HG03135 (cell line): ENCODE results near the gene NLK.
A peak's percentile ranks its signal among the peaks of the same experiment; 100 is the strongest.

ENCODE experiments used
- ATAC-seq: cut with Tn5 transposase; IDR thresholded peaks from one replicate; pipeline ENCODE4 v1.9.1; 2021; ENCODE audit warnings: mild to moderate bottlenecking, moderate library complexity; ENCODE audit not compliant: unreplicated experiment

Gene NLK

DNA sequence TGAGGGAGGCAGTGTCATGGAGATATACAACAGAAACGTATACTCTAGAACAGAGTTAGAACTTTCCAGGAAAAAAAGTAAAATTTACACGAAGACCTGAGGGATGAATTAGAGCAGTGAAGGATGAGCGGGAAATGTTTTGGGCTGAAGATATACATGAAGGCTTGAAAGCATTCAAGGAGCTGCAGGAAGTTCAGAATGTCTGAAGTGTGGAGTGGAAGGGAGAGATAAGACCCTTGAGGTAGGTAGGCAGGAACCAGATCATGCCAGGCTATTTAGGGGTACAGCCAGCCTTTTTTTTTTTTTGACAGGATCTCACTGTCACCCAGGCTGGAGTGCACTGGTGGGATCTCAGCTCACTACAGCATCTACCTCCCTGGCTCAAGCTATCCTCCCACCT, 3.2 kb upstream of the NLK start:
- no peak for ATAC-seq

DNA sequence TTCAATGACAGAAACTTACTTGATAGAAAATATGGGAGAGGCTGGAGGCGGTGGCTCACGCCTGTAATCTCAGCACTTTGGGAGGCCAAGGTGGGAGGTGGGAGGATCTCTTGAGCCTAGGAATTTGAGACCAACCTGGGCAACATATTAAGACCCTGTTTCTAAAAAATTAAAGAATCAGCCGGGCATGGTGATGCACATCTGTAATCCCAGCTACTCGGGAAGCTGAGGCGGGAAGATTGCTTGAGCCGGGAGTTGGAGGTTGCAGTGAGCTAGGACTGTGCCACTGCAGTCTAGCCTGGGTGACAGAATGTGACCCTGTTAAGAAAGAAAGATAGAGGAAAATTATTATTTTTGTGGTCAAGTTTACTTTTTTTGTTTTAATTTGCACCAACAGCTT, 2.1 kb upstream of the NLK start:
- ATAC-seq: no peak

DNA sequence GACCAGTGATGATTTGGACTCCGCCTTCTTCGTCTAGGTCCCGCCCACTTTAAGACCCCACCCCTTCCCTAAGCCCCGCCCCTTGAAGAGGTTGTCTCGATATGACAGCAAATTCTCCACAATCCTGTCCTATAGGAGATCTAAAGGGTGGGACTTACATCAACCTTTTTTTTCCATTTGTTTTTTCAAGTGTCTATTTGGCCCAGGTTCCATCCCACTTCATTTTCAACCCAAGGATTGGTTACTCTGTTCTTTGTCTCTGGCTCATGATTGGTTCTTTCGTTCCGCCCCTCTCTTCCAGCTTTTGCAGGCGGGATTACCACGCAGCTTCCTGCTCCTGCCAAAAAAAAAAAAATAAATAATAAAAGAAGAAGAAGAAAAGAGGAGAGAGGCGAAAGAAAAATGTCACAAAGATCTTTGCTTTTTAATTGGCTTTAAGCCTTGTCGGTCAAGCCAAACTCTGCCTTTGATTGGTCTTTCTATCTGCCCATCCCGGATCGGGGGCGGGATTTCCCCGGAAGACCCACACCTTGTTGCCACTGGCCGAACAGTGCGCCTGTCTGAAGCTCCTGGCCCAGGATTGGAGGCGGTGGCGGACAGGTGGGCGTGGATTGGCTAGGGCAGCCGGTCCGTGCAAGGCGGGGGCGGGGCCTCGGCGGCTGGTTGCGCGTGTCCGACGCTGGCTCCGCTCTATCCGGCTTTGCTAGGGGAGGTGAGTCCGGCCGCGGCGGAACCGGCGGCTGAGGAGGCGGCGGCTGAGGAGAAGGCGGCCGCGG, 1.2 kb upstream of the NLK start:
- ATAC-seq: peak; percentile 82

DNA sequence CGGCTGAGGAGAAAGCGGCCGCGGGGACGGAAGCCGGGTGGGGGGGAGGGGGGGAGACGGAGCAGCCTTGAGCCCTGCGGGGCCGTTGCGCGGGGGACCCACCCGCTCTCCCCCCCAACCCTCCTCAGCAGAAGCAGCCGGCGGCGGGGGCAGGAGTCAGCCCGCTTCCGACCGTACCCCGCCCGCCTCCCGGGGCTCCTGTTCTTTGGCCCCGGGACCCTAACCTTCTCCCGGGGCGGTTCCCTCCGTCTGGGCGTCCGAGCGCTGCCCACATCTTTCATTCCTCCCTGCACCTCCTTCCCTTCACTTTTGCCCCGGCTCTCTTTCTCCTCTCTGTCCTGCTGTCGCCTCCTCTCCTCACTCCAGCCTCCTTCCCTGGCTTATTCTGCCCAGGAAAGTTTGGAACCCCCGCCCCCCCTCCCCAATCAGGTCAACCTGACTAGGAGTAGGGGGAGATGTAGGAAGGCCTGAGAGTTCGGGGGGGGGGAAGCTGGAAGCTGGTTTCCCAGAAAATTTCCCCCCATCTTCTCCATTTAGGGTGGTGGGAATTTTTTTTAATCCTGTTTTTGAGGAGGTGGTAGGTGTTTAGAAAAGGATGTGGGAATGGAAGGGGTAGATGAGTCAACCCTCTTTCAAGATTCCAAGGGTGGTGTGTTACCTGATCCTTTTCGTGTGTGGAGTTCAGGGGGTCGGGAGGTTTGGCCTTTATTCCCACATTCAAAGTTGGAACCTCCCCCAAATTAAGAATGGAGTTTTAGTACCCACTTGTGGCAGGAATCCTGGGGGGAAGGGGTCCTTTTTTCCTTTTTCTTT, 427 bp upstream of the NLK start:
- peak; percentile 1 for ATAC-seq

DNA sequence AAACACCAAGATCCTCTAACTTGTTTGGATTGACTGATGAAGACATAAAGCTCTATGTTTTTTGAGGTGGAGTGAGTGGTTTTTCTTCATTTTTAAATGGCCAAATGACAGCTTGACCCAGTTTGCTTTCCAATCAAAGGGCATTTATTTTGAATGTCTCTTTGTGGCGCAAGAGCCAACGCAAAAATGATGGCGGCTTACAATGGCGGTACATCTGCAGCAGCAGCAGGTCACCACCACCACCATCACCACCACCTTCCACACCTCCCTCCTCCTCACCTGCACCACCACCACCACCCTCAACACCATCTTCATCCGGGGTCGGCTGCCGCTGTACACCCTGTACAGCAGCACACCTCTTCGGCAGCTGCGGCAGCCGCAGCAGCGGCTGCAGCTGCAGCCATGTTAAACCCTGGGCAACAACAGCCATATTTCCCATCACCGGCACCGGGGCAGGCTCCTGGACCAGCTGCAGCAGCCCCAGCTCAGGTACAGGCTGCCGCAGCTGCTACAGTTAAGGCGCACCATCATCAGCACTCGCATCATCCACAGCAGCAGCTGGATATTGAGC, 329 bp downstream of the NLK start:
- ATAC-seq: no peak

DNA sequence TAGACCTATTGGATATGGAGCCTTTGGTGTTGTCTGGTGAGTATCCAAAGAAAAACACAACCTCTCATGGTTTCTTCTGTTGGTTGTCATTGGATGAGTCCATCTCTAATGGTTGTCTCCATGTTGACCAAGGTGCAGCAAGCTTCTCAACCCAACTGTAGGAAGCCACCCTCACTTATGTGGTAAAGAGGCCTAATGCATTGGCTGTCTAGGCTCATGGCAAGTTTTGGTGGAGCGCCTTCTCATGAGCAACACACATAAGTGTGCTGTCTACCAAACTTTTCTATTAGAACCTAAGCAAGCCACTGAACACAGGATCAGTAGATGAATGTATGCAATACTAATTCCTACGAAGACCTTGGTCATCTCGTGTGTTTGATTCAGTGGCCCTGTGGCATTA, 819 bp downstream of the NLK start:
- no peak for ATAC-seq

DNA sequence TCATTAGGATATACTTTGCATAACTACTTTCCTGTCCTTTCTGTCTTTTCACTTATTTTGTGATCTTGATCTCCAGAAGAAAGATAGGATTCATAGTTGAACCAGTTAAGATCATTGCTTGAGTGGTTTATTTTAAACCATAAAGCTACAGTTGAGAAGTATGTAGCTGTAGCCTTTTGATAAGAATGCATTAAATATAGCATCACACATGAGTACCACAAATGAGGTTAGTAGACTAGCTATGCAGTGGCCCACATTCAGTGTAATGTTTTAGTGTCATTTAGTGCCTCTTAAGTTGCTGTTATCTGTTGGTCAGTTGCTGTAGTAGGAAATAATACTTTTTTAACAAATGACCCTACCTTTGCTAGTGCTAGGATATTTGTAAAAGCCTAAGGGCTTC, 1.3 kb downstream of the NLK start:
- no peak for ATAC-seq

DNA sequence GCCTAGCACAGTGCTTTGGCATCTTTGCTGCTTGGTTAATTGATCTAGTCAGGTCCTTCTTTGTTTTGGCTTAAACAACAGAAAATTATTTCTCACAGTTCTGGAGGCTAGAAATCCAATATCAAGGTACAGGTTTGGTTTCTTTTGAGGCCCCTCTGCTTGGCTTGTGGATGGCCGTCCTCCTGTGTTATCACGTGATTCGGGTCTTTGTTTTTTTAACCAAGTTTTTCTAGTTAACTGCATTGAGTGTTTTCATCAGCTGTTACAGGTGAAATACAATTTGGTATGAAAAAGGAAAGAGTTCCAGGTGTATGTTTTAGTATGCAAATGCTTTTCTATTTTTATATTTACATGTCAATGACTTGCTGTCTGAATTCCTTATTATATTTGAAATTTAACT, 2.8 kb downstream of the NLK start:
- ATAC-seq: no peak

DNA sequence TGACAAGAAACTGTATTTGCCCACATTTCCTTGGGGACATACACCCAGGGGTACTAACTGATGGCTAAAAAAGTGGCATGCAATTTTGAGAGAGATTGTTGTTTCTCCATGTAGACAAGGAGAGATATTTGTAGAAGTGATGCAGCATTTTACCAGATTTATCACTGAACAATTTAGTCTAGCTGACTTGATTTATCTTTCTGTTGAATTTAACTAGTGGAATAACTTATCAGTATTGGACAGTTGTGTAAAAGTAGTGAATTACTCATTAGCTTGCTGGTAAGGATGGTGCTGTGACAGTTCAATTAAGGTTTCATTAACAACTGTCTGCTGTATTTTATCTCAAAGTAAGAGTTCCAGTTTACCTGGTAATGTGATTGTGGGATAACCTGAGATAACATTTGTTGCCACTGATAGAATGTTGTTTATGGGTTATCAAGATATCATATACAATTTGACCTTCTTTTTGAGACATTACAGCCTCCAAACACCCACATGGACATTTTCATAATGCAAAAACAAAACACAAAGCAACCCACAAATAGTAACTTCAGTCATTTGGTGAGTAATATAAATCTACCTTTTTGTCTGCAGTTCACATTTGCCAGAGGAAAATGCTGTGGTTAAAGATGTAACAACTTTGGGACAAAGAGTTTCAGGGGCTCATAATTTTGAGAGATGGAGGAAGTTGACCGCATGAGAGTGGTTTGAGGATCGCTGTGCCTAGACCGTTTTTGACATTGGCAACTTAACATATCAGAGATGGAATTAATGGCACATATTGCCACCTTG, 3.8 kb downstream of the NLK start:
- no peak for ATAC-seq

DNA sequence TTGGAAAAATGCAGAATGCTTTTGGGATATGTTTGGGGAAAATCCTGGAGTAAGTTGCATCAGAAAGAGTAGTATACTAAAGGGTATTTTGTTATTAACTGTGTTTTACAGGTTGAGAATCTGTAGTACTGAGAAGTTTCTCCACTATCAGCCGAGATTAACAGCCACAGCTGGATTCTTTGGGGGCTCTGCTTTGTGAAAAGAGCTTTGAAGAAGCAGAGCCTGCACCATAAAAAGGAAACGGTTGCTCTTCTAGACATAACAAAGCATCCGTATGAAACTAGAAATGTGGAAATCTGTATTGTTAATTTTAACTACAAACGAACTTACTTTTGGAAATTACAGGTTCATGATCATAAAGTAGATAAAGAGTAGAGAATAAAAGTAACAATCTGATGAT, 5.3 kb downstream of the NLK start:
- ATAC-seq: no peak

DNA sequence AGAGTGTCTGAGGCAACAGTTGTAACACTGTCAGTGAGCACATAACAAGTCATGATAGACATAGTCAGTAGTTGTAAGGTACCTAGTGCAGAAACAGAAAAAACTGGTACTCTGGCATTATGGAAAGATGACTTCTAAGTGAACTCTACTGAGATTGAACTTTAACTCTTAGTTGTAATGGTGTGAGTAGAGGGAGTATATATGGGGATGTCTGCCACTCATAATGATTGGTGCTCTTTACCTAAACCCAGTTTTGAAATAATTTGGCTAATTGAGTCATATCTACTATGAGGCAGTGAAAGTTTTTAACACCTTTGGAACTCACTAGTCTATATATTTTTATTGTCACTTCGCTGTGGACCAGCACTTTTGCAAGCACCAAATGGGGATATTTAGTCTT, 6.6 kb downstream of the NLK start:
- ATAC-seq: no peak

DNA sequence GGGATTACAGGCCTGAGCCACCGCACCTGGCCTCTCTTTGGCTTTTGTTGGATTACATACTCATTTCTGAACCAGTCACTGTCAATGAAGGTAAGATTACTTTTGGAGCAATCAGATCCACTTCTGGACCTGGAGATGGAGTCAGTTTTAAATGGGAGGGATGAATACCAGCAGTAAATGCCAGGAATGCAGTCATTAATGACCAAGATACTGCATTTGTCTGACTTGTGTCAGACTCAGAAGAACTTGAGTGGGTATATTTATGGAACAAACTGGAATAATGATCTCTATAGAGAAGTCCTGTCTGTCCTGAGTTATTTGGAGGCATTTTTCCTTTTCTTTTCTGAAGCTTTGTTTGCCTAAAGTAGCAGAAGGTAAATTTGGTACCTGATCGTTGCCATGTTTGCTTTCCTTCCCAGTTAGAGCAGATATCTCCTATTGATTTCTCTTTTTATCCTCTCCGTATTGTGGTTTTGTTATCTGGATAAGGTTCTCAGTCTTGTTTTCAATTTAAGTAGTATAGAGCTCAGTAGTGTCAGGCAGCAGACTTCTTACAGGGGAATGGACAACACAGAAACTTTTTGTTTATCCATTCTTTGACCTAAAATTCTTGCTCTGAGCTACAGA, 10.7 kb downstream of the NLK start:
- ATAC-seq: no peak

DNA sequence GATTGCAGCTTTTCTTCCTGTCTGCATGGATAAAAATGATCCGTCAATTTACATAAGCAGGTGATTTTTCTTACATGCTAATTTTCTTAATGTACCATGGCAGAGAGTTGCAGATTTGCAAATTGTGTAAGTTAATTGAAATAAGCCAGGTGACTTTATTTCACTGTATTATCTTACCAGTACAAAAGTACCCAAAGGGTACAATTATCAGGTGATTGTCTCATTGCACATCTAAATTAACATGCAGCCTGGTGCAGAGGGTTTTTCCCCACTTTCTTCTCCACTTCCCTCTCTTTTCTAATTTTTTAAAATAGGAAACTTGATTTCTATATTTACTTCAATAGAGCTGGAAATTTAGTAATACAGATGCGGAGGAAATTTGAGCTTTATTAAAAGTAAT, 11.2 kb downstream of the NLK start:
- no peak for ATAC-seq

DNA sequence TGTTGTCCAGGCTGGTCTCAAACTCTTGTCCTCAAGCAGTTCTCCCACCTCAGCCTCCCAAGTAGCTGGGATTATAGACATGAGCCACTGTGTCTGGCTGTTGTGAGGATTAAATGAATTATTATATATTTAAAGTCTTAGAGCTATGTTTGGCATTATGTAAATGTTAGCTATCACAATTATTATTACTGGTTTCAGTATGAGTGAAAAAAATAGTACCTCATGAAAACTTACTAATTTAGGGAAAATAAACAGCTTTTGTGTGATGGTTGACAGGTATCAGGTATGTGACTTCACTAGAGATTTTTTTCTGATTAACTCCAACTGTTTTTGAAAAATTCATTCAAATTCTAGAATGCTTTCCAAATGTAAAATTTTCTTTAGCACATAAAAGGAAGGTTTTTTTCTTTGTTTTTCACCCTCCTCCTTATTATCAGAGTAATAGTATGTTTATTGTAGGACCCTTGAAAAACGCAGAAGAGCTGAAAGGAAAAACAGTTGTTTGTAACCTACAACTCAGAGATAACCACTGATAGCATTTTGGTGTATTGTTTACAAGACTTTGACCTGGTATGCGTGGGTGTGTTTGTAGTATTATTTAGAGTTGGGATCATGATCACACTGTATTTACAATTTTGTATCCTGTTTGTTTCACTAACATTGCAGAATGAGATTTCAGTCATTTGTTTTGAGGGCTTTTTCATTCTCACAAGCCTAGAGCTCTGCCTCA, 13.2 kb downstream of the NLK start:
- ATAC-seq: no peak

DNA sequence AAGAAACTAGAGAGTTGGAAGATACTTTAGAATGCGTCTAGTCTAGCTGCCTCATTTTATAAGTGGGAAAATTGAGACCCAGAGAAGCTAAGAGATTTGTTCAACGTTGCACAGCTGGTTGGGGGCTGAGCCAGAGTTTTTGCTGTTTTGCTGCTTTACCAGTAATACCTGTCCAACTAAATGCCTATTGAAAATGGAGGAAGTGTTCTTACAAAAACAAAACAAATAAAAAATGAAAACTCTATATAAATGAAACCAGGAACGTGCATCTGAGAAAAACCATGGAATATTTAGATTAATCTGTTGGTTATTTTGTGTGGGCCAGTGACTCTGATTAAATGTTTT, 13.8 kb downstream of the NLK start:
- no peak for ATAC-seq

DNA sequence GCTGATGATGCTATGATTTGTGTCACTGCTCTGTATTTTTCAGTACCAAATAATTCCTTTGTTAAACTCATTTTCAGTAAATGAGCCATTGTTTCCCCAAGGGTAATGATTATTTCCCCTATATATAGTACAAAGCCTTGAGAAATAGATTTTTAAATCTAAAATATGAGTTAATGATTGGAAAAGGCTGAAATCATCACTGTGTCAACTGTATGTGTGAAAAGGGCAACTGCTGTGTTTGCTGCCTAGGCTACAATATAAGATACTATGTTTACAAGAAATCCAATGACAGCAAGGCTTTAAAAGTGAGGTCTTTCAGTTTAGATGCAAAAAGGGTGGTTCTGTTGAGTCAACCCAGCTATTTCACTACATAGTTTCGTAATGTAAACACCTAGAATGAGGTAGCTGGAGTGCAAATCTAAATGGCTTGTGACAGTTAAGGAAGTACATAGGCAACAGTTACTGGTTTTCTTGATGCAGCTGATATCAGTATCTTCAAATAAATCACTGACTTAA, 15.3 kb downstream of the NLK start:
- ATAC-seq: peak; percentile 82

DNA sequence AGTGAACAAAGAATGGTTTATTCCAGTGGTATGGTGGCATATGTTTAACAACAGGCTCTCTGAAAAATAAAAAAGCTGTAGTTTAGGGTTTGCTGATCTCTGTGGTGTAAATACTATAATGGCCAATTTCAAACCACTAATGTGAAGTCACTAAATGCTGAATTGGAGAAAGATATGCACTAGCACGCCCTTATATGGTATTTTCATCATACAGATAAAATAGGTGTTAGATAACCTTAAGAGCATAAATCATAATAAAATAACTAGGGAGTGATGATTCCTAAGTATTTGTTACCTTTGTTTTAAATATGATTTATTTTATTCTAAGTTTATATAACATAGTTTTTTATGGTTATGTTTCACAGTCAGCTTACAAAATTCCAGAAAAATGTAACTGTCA, 17.2 kb downstream of the NLK start:
- no peak for ATAC-seq

DNA sequence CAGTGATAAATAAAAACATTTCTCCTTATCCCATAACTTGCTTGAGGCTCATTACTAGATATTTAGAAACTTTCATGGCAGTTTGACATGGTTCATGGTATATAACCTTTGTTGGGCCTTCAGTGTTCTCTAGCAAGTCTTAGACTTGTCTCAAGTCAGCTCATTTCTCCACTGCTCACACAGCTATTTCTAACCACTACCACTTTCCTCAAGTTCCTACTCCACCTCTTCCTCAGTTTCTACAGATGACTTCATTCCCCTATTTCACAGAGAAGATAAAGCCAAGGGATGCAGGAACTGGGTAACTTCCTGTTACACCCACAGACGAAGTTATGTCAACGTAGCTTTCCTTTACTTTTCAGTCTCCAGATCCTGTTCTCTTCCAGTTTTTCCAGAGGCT, 23.2 kb downstream of the NLK start:
- ATAC-seq: no peak

DNA sequence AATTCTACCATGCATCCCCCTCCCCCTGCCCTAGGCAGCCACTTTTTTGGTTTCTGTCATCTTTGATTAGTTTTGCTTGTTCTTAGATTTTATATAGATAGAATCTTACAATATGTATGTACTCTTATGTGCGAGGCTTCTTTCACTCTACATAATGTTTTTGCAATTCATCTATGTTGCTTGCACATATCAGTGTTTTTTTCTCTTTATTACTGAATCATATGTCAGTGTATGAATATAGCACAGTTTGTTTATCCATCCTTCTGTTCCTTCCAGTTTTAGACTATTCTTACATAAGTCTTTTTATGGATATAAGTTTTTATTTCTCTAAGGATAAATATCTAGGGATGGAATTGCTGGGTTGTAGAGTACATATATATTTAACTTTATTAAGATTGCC, 26.6 kb downstream of the NLK start:
- ATAC-seq: no peak

DNA sequence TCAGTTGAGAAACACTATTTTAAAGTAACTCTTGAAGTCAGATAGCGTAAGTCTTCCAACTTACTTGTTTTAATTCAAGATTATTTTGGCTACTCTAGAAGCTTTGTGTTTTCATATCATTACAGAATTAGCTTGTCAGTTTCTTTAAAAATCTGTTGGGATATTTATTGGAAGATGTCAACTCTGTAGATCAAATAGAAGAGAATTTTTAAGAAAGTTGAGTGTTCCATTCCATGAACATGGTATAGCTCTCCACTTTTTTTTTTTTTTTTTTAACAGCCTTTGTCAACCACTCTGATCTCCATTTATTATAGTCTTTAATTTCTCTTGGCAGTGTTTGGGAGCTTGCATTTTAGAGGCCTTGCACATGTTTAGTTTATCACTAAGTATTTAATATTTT, 28.7 kb downstream of the NLK start:
- ATAC-seq: no peak
